AG08395 (cell line): ENCODE measurements around the gene UCK1.
"Not testable (repeated sequence)": the region's sequence is repeated elsewhere in the genome, so short reads cannot be mapped to it uniquely, and the experiment has no call there.

ENCODE experiments used
- DNase-seq: peaks from one replicate; pipeline ENCODE4 v3.0.0; 2012; ENCODE audit warnings: mixed read lengths, low spot score

Gene UCK1

GRCh38 chr9:131554087-131554842 lies 23.2 kb upstream of the UCK1 start:
- DNase-seq = no peak

DNA sequence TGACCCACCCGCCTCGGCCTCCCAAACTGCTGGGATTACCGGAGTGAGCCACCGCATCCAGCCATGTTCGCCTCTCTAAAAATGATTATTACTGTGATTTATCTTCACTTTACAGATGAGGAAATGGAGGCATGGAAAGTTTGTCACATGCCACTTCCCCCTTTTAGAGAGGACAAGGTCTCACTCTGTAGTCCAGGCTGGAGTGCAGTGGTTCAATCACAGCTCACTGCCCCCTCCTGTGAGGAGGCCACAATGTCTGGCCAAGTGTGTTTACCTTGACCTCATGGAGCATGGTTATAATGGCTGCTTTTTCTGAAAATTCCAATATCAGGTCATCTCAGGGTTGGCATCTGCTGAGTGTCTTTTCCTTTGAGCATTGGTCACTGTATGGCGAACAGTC lies 21.0 kb upstream of the UCK1 start:
- DNase-seq = no peak

DNA sequence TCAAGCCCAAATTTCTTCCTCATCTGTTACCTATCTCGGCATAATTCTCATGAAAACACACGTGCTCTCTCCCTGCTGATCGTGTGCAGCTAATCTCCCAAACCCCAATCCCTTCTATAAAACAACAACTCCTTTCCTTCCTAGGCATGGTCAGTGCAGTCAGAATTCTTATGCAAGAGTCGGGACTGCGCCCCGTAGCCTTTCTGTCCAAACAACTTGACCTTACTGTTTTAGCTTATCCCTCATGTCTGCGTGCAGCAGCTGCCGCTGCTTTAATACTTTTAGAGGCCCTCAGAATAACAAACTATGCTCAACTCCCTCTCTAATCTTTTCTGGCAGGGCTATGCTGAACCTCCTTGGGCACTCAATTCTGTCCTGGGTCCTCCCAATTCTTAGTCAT lies 19.4 kb upstream of the UCK1 start:
- not testable (repeated sequence) for DNase-seq

- not testable (repeated sequence) for DNase-seq
Measured at GRCh38 chr9:131549186-131549585, 18.1 kb upstream of the UCK1 start.

GRCh38 chr9:131546336-131547084 lies 15.4 kb upstream of the UCK1 start:
- peak; percentile 53 for DNase-seq

DNA sequence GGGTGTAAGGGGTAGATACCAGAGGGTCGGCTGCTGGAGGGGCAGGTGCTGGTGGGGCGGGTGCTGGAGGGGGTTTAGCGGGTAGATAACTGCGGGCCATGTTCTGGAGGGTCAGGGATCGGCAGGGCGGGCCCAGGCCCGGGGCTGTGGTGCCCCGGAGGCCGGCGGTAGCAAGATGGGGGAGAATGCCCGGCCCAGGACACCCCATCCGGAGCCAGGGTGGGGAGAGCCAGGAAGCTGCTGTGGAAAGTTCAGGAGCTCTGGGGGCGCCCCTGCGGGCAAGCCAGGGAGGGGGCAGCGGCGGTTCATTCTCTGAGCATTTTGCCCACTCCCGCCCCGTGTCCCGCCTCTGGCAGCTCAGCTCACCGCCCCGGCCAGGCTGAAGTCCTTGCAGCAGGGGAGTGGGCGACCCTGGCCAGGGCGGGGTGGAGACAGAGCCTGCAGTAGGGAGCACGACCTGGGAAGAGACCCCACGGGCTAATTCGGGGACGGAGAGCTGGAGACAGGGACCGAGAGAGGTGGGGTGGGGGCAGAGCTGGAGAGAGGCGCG lies 14.8 kb upstream of the UCK1 start:
- no peak for DNase-seq

DNA sequence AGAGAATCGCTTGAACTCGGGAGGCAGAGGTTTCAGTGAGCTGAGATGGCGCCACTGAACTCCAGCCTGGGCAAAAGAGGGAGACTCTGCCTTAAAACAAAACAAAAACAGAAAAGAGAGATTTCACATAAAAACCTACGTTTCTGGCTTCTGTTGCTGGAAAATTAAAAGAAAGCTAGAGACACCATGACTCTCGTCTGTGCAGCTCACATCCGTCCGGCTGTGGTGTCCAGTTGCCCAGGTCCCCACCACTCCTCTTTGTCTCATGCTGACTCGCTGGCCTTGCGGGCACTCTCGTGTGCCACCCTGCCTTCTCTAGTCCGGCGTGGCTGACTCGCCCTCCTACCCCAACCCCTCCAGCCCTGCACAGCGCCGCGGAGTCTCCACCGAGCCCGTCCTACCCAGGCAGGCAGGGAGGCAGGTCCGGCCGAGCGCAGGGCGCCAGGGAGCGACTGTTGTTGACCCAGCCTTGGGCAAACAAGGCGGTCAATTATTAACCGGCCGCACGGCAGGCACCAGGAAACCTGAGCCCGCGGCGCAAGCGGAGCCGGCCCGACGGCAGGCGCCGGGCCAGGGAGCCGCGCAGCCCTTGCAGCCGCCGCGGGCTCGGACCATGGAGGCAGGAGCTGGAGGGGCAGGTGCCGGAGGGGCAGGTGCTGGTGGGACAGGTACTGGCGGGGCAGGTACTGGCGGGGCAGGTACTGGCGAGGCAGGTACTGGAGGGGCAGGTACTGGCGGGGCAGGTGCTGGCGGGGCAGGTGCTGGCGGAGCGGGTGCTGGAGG lies 14.1 kb upstream of the UCK1 start, which contains the start of gene PRRT1B:
PRRT1B (plus strand) TSS at position 521 of the 783 bp plus-strand sequence; CDS start at position 614, 93 bp downstream.
- DNase-seq = no peak

GRCh38 chr9:131543141-131543540 lies 12.1 kb upstream of the UCK1 start:
- no peak for DNase-seq

DNA sequence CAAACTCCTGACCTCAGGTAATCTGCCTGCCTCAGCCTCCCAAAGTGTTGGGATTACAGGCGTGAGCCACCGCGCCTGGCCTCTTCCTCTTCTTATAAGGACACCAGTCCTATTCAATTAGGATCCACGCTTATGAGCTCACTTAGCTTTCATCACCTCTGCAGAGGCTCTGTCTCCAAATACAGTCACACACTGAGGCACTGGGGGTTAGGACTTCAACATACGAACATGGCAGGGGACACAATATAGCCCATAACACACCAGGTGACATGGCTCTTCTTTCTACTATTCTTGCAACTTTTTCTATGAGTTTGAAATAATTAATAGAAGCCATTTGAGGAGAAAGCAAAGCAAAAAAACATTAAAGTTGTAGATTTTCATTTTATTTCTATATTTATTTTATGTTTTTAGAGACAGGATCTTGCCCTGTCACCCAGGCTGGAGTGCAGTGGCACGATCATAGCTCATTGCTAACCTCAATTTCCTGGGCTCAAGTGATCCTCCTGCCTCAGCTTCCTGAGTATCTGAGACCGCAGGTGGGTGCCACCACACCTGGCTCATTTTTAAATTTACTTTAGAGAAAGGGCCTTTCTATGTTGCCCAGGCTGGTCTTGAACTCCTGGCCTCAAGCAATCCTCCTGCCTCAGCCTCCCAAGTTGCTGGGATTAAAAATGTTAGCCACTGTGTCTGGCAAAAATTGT lies 8.3 kb upstream of the UCK1 start:
- no peak for DNase-seq

DNA sequence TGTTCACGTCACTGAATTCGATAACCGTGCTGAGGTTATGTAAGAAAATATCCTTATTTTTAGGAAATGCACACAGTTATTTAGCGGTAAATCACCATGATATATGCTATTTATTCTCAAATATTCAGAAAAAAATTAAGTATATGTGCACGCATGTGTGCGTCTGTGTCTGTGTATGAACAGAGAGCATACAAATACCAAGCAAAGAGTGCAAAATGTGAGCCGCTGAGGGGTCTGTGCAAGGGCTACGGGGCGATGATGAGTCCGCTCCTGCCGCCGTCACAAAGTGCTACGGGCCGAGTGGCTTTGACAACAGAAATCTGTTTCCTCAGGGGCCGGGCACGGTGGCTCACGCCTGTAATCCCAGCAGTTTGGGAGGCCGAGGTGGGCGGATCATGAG lies 6.9 kb upstream of the UCK1 start:
- DNase-seq = no peak

- no peak for DNase-seq
Measured at GRCh38 chr9:131534721-131535237, 3.7 kb upstream of the UCK1 start.

DNA sequence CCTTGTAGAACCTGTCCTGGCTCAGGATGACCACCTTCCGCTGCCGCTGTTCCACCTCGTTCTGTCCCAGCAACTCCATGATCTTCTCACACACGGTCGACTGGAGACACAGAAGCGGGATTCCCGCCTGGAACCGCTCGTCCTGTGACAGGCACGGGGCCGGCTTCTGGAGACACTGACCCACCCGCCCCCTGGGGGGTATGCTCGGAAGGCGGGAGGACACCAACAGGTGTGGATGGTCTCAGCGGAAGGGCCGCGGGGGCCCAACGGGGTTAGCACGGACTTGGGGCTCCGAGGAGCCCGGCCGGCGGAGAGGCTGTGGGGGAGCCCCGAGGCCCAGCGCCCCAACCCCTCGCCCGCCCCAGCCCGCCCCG lies 530 bp downstream of the UCK1 start:
- peak; percentile 57 for DNase-seq

DNA sequence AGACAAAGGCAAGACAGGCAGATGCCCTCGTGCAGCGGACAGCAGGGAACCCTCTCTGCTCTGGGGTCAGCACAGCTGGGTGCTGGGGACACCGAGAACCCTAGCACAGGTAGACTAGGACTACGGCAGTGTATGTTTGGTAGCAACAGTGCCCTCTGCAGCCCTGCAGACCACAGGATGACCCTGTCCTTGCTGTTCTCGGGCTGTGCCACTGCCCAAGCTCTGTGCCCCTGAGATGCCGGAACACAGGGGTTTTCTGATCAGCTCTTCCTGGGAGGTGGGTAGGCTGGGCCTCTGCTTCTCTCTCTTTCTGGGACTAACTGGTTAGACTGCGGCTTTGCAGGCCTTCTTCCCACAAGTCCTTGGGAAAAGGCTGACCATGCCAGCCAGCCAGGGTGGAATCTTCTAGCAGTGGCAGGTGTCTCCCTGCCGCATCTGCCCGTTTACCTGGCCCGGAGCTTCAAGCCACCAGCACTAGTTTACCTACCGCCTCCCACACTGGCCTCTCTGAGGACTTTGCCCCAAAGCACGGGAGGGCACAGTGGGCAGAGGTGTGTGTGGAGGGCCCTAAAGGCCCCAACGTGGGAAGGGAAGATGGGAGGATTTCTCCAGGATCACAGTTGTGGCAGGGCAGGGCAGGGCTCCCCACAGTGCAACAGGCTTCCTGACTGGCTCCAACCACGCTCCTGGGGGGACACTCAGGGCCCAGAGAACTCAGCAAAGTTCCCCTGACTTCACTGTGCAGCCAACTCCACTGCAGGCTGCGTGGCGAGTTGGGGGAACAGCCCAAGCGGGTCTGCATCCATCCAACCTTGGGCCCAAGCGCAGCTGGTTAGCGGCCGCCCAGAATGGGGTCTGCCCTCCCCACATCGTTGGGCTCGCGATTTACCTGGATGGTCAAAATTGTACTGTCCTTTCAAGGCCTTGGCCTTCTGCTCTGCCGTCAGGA lies 1.2 kb downstream of the UCK1 start:
- no peak for DNase-seq

DNA sequence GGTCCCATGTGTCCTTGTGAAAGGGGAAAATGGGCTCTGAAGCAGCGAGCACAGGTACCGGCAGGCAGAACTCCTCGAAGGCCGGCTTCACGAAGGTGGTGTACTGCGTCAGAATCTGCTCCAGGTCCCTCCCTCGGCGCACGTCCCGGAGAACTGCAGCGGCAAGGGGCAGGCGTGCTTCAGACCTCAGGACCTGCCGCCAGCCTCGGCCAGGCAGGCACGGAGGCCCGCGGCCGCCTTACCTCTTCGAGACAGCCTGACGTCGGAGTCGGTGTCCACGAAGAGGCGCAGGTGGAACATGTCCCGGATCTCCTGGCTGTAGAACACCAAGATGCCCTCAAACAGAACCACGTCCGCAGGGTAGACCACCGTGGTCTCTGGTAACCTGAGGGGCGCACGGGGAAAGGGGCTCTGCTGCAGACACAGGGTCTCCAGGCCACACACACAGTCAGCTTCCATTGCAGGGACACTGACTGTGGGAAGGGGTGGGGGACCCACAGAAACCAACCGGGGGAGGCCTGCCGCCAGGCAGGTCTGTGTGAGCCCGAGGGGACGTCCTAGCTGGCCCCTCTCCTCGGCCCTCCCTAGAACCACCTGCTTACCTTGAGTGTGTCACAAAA lies 2.1 kb downstream of the UCK1 start:
- no peak for DNase-seq

DNA sequence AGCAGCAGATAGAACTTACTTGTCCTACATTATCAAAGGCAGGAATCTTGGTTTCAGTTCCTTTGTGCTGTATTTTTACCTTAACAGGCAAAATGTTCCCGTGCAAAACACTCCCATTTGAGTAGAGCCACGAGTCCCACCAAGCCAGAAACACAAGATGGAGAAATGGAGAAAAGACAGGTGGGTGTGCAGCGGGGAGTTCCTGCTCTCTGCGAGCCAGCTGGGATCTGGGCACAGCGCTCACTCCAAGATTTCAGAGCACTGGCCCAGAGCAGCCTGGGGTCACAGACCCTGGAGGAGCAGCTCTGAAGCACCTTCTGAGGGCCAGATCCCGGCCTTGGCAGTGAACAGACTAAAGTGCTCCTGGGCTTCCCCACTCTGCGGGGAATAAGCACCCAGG lies 2.9 kb downstream of the UCK1 start:
- no peak for DNase-seq

DNA sequence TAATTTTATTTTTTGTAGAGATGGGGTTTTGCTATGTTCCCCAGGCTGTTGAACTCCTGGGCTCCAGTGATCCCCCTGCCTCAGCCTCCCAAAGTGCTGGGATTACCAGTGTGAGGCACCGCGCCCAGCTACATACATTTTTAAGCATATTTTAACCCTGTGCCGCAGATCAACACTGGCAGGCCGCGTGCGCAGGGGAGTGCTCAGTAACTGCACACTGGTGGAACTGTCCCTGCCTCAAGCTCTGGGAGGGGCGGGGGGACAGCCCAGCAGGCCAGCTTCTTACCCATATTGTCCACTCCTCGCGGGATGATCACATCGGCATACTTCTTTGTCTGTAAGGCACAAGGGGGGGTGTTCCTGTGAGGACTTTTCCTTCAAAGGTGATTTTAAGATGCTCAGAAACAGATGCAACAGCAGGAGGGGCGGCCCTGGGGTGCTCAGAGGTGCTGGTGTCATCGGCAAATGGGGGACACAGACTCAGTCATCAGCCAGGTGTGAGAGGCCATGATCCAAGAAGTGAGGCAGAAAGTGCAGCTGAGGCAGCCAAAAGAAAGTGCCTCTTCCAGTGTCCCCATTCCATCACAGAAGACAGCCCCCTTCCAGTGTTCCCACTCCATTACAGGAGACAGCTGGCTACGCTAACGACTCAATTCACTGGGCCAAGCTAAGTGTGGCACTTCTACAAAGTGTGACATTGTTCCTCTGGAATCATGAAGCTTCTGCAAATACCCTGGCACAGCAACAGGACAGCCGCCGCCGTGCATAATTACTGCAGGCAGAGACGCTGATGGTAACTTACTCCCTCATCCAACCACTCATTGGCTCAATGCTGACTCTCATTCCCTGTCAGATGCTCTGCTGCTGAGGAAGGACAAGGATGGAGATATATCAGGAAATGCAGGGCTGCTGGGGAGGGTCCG lies 5.2 kb downstream of the UCK1 start:
- no peak for DNase-seq

GRCh38 chr9:131524665-131525315 lies 6.3 kb downstream of the UCK1 start:
- DNase-seq = no peak
